ENCODE data around the gene RAB14. TPM values are rescaled to one million over a fixed set of nuclear protein-coding genes. Genes with fewer than 3 reads are reported as not detected.

The RAB14 gene
- total RNA-seq, 1 experiment from 2014 or later = 48.6 TPM

- no peak overlapping the region for H3K27ac ChIP-seq
- H3K9me3 ChIP-seq (replicated peaks) = no peaks in the 10 kb centered on the region
- H3K4me3 ChIP-seq = no peak overlapping the region
- H3K36me3 ChIP-seq = peaks cover 65% of the 10 kb centered on the region
- no peaks in the 10 kb centered on the region for H3K27me3 ChIP-seq
- DNase-seq = no peak
- H3K4me1 ChIP-seq = no peaks in the 10 kb centered on the region
Measured at GRCh38 chr9:121172726-121173487, 28.8 kb downstream of the RAB14 start.

- peak; percentile 25 to 48 for DNase-seq
- Histone ChIP-seq H3K9me3 (replicated peaks) (no peaks in the 10 kb centered on the region), H3K27ac (no peak overlapping the region), H3K36me3 (peaks cover 57% of the 10 kb centered on the region), H3K4me3 (no peak overlapping the region), H3K4me1 (no peaks in the 10 kb centered on the region), H3K27me3 (no peaks in the 10 kb centered on the region)
Measured at GRCh38 chr9:121171236-121171635, 30.4 kb downstream of the RAB14 start.

GRCh38 chr9:121169094-121169601, 32.5 kb downstream of the RAB14 start:
- no peaks in the 10 kb centered on the region for H3K9me3 ChIP-seq (replicated peaks)
- no peak overlapping the region for H3K27ac ChIP-seq
- DNase-seq = peak; percentile 18 to 41
- H3K27me3 ChIP-seq = no peaks in the 10 kb centered on the region
- H3K4me1 ChIP-seq = no peaks in the 10 kb centered on the region
- H3K36me3 ChIP-seq = peaks cover 61% of the 10 kb centered on the region
- H3K4me3 ChIP-seq = no peak overlapping the region

GRCh38 chr9:121168052-121168451, 33.6 kb downstream of the RAB14 start:
- H3K27me3 ChIP-seq = no peaks in the 10 kb centered on the region
- no peak overlapping the region for H3K4me3 ChIP-seq
- no peaks in the 10 kb centered on the region for H3K4me1 ChIP-seq
- no peak overlapping the region for H3K27ac ChIP-seq
- no peak for DNase-seq
- no peaks in the 10 kb centered on the region for H3K9me3 ChIP-seq (replicated peaks)
- H3K36me3 ChIP-seq = peaks cover 68% of the 10 kb centered on the region

GRCh38 chr9:121160025-121160424, 41.6 kb downstream of the RAB14 start:
- no peak for DNase-seq
- Histone ChIP-seq H3K36me3 (peaks cover 81% of the 10 kb centered on the region), H3K9me3 (replicated peaks) (no peaks in the 10 kb centered on the region)

GRCh38 chr9:121157939-121158338, 43.7 kb downstream of the RAB14 start:
- Histone ChIP-seq H3K36me3 (peaks cover 75% of the 10 kb centered on the region), H3K27ac (no peak overlapping the region), H3K4me1 (peaks cover 9% of the 10 kb centered on the region)

More at GRCh38 chr9:121160025-121160424, 41.6 kb downstream of the RAB14 start:
- H3K4me3 ChIP-seq = no peak overlapping the region
- peaks cover 6% of the 10 kb centered on the region for H3K4me1 ChIP-seq
- H3K27me3 ChIP-seq = no peaks in the 10 kb centered on the region
- no peak overlapping the region for H3K27ac ChIP-seq

GRCh38 chr9:121156263-121156731, 45.4 kb downstream of the RAB14 start:
- Histone ChIP-seq H3K4me3 (no peak overlapping the region), H3K36me3 (peaks cover 69% of the 10 kb centered on the region), H3K27me3 (no peaks in the 10 kb centered on the region), H3K4me1 (peaks cover 9% of the 10 kb centered on the region), H3K9me3 (replicated peaks) (no peaks in the 10 kb centered on the region), H3K27ac (no peak overlapping the region)
- peak in 1 of 2 experiments; percentile 8 for DNase-seq

More at GRCh38 chr9:121157939-121158338, 43.7 kb downstream of the RAB14 start:
- no peak for DNase-seq
- no peaks in the 10 kb centered on the region for H3K27me3 ChIP-seq
- H3K9me3 ChIP-seq (replicated peaks) = no peaks in the 10 kb centered on the region
- H3K4me3 ChIP-seq = no peak overlapping the region

- Histone ChIP-seq H3K9me3 (replicated peaks) (no peaks in the 10 kb centered on the region), H3K4me3 (no peak overlapping the region), H3K4me1 (peaks cover 9% of the 10 kb centered on the region), H3K36me3 (peaks cover 72% of the 10 kb centered on the region), H3K27me3 (no peaks in the 10 kb centered on the region), H3K27ac (no peak overlapping the region)
- no peak for DNase-seq
Measured at GRCh38 chr9:121154782-121155181, 46.9 kb downstream of the RAB14 start.

GRCh38 chr9:121153642-121154041, 48.0 kb downstream of the RAB14 start:
- peaks cover 9% of the 10 kb centered on the region for H3K4me1 ChIP-seq
- no peaks in the 10 kb centered on the region for H3K9me3 ChIP-seq (replicated peaks)
- no peaks in the 10 kb centered on the region for H3K27me3 ChIP-seq
- no peak overlapping the region for H3K27ac ChIP-seq
- H3K36me3 ChIP-seq = peaks cover 70% of the 10 kb centered on the region
- no peak overlapping the region for H3K4me3 ChIP-seq
- DNase-seq = no peak

GRCh38 chr9:121150188-121150587, 51.5 kb downstream of the RAB14 start:
- no peak for DNase-seq
- Histone ChIP-seq H3K4me1 (0 out of 2 replicates have a peak, but pooled peaks cover 4% of the 10 kb centered on the region), H3K9me3 (replicated peaks) (no peaks in the 10 kb centered on the region), H3K27me3 (no peaks in the 10 kb centered on the region), H3K4me3 (no peak overlapping the region), H3K27ac (no peak overlapping the region), H3K36me3 (peaks cover 59% of the 10 kb centered on the region)

- H3K4me1 ChIP-seq = peaks cover 2% of the 10 kb centered on the region; the same call in 1 of the 2 replicates
- H3K27ac ChIP-seq = no peak overlapping the region
- no peak for DNase-seq
- no peaks in the 10 kb centered on the region for H3K9me3 ChIP-seq (replicated peaks)
- peaks cover 74% of the 10 kb centered on the region for H3K36me3 ChIP-seq
- H3K4me3 ChIP-seq = no peak overlapping the region
- no peaks in the 10 kb centered on the region for H3K27me3 ChIP-seq
Measured at GRCh38 chr9:121144482-121144881, 57.2 kb downstream of the RAB14 start.

GRCh38 chr9:121143771-121144170, 57.9 kb downstream of the RAB14 start:
- no peak for DNase-seq
- Histone ChIP-seq H3K36me3 (peaks cover 74% of the 10 kb centered on the region), H3K27ac (no peak overlapping the region)

GRCh38 chr9:121141706-121142105, 60.0 kb downstream of the RAB14 start:
- H3K36me3 ChIP-seq = peaks cover 62% of the 10 kb centered on the region

More at GRCh38 chr9:121143771-121144170, 57.9 kb downstream of the RAB14 start:
- H3K4me1 ChIP-seq = peaks cover 9% of the 10 kb centered on the region
- no peaks in the 10 kb centered on the region for H3K9me3 ChIP-seq (replicated peaks)
- H3K27me3 ChIP-seq = no peaks in the 10 kb centered on the region
- no peak overlapping the region for H3K4me3 ChIP-seq

GRCh38 chr9:121141306-121141705, 60.4 kb downstream of the RAB14 start:
- H3K27ac ChIP-seq = no peak overlapping the region
- DNase-seq = no peak
- H3K27me3 ChIP-seq = no peaks in the 10 kb centered on the region
- H3K36me3 ChIP-seq = peaks cover 62% of the 10 kb centered on the region
- H3K4me1 ChIP-seq = peaks cover 17% of the 10 kb centered on the region
- H3K9me3 ChIP-seq (replicated peaks) = no peaks in the 10 kb centered on the region
- no peak overlapping the region for H3K4me3 ChIP-seq

More at GRCh38 chr9:121141706-121142105, 60.0 kb downstream of the RAB14 start:
- Histone ChIP-seq H3K4me1 (peaks cover 17% of the 10 kb centered on the region), H3K27me3 (no peaks in the 10 kb centered on the region), H3K4me3 (no peak overlapping the region), H3K9me3 (replicated peaks) (no peaks in the 10 kb centered on the region), H3K27ac (no peak overlapping the region)
- no peak for DNase-seq

- no peak for DNase-seq
- peaks cover 66% of the 10 kb centered on the region for H3K36me3 ChIP-seq
- no peaks in the 10 kb centered on the region for H3K9me3 ChIP-seq (replicated peaks)
- H3K27me3 ChIP-seq = no peaks in the 10 kb centered on the region
- peaks cover 17% of the 10 kb centered on the region for H3K4me1 ChIP-seq
- no peak overlapping the region for H3K27ac ChIP-seq
- H3K4me3 ChIP-seq = no peak overlapping the region
Measured at GRCh38 chr9:121140162-121140561, 61.5 kb downstream of the RAB14 start.
